ENCODE measurements around the gene SPG7. TPM values are rescaled to one million over a fixed set of nuclear protein-coding genes. Genes with fewer than 3 reads are reported as not detected.

The SPG7 gene
- total and polyA plus RNA-seq, 2 of the 4 experiments (the other 2 are of a cell fraction), result 94.6 to 96.8 TPM

- H3K9me3 ChIP-seq (ENCODE audit: control insufficient read depth, insufficient read depth, low read length), result no peaks in the 10 kb centered on the region
- H3K18ac ChIP-seq (ENCODE audit: low read depth, low read length), result no peak overlapping the region
- H3K23ac ChIP-seq (ENCODE audit: low read depth, low read length), result no peak overlapping the region
- DNase-seq, result no peak
- in situ Hi-C loops (cut with MboI; ENCODE audit: low sequenced_read_pairs), result no loop called here
- H2AK5ac ChIP-seq (ENCODE audit: low read depth, low read length), result peak overlapping the region; percentile 66; the same call in 1 of the 2 replicates
- no peak overlapping the region for H3K4ac ChIP-seq (ENCODE audit: low read depth, low read length)
- peaks cover 53% of the 10 kb centered on the region for H3K9me1 ChIP-seq (ENCODE audit: insufficient read depth, low read length)
- H2AFZ ChIP-seq (replicated peaks; ENCODE audit: low read length, poor library complexity), result no peak overlapping the region
- no peak overlapping the region for H2BK5ac ChIP-seq (ENCODE audit: low read depth, low read length, poor library complexity, severe bottlenecking)
- H2BK15ac ChIP-seq (ENCODE audit: low read depth, low read length), result no peak overlapping the region
- H3K36me3 ChIP-seq (ENCODE audit: control insufficient read depth, insufficient read depth, low read length), result no peaks in the 10 kb centered on the region
- TF ChIP-seq NFE2L2 (IDR thresholded peaks at IDR 0.05; ENCODE audit: low read depth, low read length) (no peak), BHLHE40 (IDR thresholded peaks at IDR 0.05; ENCODE audit: low read depth, low read length) (no peak), CHD1 (IDR thresholded peaks at IDR 0.05; ENCODE audit: low read depth, low read length) (no peak), POLR2A (IDR thresholded peaks at IDR 0.05; ENCODE audit: low read depth, low read length) (no peak), ELK1 (IDR thresholded peaks at IDR 0.05; ENCODE audit: borderline replicate concordance, low read depth, low read length) (no peak), MXI1 (IDR thresholded peaks at IDR 0.05; ENCODE audit: borderline replicate concordance, low read depth, low read length) (no peak), RCOR1 (IDR thresholded peaks at IDR 0.05; ENCODE audit: insufficient replicate concordance, low read length) (no peak), SMC3 (IDR thresholded peaks at IDR 0.05; ENCODE audit: low read depth, low read length) (no peak), MAFK (IDR thresholded peaks at IDR 0.05; ENCODE audit: low read depth, low read length) (no peak), MAZ (IDR thresholded peaks at IDR 0.05; ENCODE audit: borderline replicate concordance, low read depth, low read length) (no peak), RAD21 (IDR thresholded peaks at IDR 0.05; ENCODE audit: low read length) (no peak), FOS (IDR thresholded peaks at IDR 0.05; ENCODE audit: low read depth, low read length) (no peak), CEBPB (IDR thresholded peaks at IDR 0.05; ENCODE audit: low read depth, low read length) (no peak), RFX5 (IDR thresholded peaks at IDR 0.05; ENCODE audit: low read depth, low read length) (no peak)
- TF ChIP-seq, protein P1, sequence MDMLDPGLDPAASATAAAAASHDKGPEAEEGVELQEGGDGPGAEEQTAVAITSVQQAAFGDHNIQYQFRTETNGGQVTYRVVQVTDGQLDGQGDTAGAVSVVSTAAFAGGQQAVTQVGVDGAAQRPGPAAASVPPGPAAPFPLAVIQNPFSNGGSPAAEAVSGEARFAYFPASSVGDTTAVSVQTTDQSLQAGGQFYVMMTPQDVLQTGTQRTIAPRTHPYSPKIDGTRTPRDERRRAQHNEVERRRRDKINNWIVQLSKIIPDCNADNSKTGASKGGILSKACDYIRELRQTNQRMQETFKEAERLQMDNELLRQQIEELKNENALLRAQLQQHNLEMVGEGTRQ (IDR thresholded peaks at IDR 0.05; ENCODE audit: low read depth, low read length), result no peak
- TF ChIP-seq, protein P2, sequence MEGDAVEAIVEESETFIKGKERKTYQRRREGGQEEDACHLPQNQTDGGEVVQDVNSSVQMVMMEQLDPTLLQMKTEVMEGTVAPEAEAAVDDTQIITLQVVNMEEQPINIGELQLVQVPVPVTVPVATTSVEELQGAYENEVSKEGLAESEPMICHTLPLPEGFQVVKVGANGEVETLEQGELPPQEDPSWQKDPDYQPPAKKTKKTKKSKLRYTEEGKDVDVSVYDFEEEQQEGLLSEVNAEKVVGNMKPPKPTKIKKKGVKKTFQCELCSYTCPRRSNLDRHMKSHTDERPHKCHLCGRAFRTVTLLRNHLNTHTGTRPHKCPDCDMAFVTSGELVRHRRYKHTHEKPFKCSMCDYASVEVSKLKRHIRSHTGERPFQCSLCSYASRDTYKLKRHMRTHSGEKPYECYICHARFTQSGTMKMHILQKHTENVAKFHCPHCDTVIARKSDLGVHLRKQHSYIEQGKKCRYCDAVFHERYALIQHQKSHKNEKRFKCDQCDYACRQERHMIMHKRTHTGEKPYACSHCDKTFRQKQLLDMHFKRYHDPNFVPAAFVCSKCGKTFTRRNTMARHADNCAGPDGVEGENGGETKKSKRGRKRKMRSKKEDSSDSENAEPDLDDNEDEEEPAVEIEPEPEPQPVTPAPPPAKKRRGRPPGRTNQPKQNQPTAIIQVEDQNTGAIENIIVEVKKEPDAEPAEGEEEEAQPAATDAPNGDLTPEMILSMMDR (conservative IDR thresholded peaks at IDR 0.05; ENCODE audit: low read depth, low read length), result no peak
- H3K27ac ChIP-seq (ENCODE audit: insufficient read depth, low read length), result no peak overlapping the region
- POLR2A ChIA-PET (ENCODE audit: unreplicated experiment), result no interaction called here
- H3K9ac ChIP-seq (ENCODE audit: low read depth, low read length), result no peak overlapping the region
- intact Hi-C loops (cut with micrococcal nuclease), result no loop called here
- H3K56ac ChIP-seq (ENCODE audit: extremely low read depth, insufficient read depth, low read length), result no peak overlapping the region
- H4K8ac ChIP-seq (ENCODE audit: low read depth in 2 of 2, low read length in 2 of 2), result no peak overlapping the region
- H2BK120ac ChIP-seq (ENCODE audit: low read depth, low read length), result no peak overlapping the region
- peaks cover 27% of the 10 kb centered on the region for H3K4me1 ChIP-seq (ENCODE audit: control insufficient read depth, insufficient read depth, low read length)
- H3K4me2 ChIP-seq (ENCODE audit: low read depth, low read length), result no peak overlapping the region
- no peak overlapping the region for H2BK20ac ChIP-seq (ENCODE audit: low read depth, low read length)
- no peak overlapping the region for H4K91ac ChIP-seq (ENCODE audit: insufficient read depth, low read depth, low read length)
- CTCF ChIA-PET, result no interaction called here
- ATAC-seq (ENCODE audit: low read depth), result no peak
- H3K27me3 ChIP-seq (ENCODE audit: control insufficient read depth, insufficient read depth, low read length), result no peaks in the 10 kb centered on the region
- no peak overlapping the region for H2AK9ac ChIP-seq (replicated peaks; ENCODE audit: low read depth, low read length, poor library complexity)
- no TSS peak for BruUV-seq (replicated peaks)
- H3K79me1 ChIP-seq (ENCODE audit: low read depth in 1 of 2, low read length in 2 of 2), result peaks cover 0 to 70% of the 10 kb centered on the region in 2 experiments; a peak in 2 of 4 replicates
- no peak overlapping the region for H4K5ac ChIP-seq (ENCODE audit: low read depth, low read length)
- H4K20me1 ChIP-seq (ENCODE audit: insufficient read depth, low read length), result peaks cover 99% of the 10 kb centered on the region
- dilution Hi-C loops (cut with HindIII; ENCODE audit: low sequenced_read_pairs, unreplicated experiment), result no loop called here
- WGBS, 2 experiments (ENCODE audit: extremely low coverage in 2 of 2, insufficient read length in 1 of 2), result no CpG with 5 or more reads among the region's 7 CpGs
- H3K4me3 ChIP-seq (ENCODE audit: insufficient read depth, low read depth, low read length), result no peak overlapping the region
- no peak overlapping the region; the same call in 1 of the 2 replicates for H3K14ac ChIP-seq (replicated peaks; ENCODE audit: low read depth, low read length)
Observed at GRCh38 chr16:89473136-89473712, 35.0 kb upstream of the SPG7 start.

All from IMR-90 (cell line).